Endothelial cell of umbilical vein (primary cell): ENCODE data around the gene PARD3B. TPM values are rescaled to one million over a fixed set of nuclear protein-coding genes. Genes with fewer than 3 reads are reported as not detected.

ENCODE experiments used
- BruUV-seq: library from RNA; stranded (reverse); fragments of 400-500 nt; replicated peaks from 2 replicates; lab custom pipeline; 2021; lab: Mats Ljungman, UMichigan
- CTCF ChIA-PET: fragments of 300-600, 350-600 bp; sonication (Branson Sonifier 250); formaldehyde crosslinking; loops from one replicate; lab custom pipeline; 2021; ENCODE audit warnings: antibody characterized with exemption, inconsistent platforms; lab: Charles Lee
- POLR2A ChIA-PET: fragments of 300-600, 350-600 bp; sonication (Branson Sonifier 250); formaldehyde crosslinking; loops from one replicate; lab custom pipeline; 2021; ENCODE audit warnings: antibody characterized with exemption, inconsistent platforms; lab: Charles Lee
- DNase-seq: peaks from one replicate; pipeline ENCODE4 v3.0.0-alpha.2; 2011; ENCODE audit warnings: low read depth, low spot score
- FAIRE-seq: peaks from 2 replicates; lab custom pipeline; 2011; peaks lifted over from hg19 to GRCh38; lab: Jason Lieb, UNC
- H2AFZ ChIP-seq: 2 replicates; pipeline ENCODE4 v1.6.0; 2012; ENCODE audit warnings: low read depth, low read length, control low read depth, inconsistent platforms
- H3K27ac ChIP-seq: 2 replicates; pipeline ENCODE4 v1.5.1; 2011; ENCODE audit warnings: low read depth, mild to moderate bottlenecking, control low read depth, low read length, moderate library complexity; ENCODE audit not compliant: insufficient read depth
- H3K27me3 ChIP-seq, 2 experiments: 2 replicates each; pipeline versions ENCODE4 v1.6.0 to v1.6.1; 2011; ENCODE audit warnings: low read length in 2 of 2, mixed read lengths in 1 of 2; ENCODE audit not compliant: control insufficient read depth in 2 of 2, insufficient read depth in 2 of 2
- H3K36me3 ChIP-seq, 2 experiments: 2 replicates in 1 of 2; 3 replicates in 1 of 2; pipeline ENCODE4 v1.5.1; 2011; ENCODE audit warnings: low read length in 2 of 2, mild to moderate bottlenecking in 1 of 2, moderate library complexity in 1 of 2; ENCODE audit not compliant: control insufficient read depth in 2 of 2, insufficient read depth in 2 of 2; ENCODE audit errors: extremely low read depth in 1 of 2
- H3K4me1 ChIP-seq: 3 replicates; pipeline ENCODE4 v1.5.1; 2011; ENCODE audit warnings: mild to moderate bottlenecking, low read length; ENCODE audit not compliant: control insufficient read depth, insufficient read depth; ENCODE audit errors: extremely low read depth
- H3K4me2 ChIP-seq: 2 replicates; pipeline ENCODE4 v1.6.1; 2011; ENCODE audit warnings: low read length, control low read depth, mixed read lengths; ENCODE audit not compliant: insufficient read depth
- H3K4me3 ChIP-seq, 3 experiments: fragments of 200-600 bp in 1 of 3; sonication (generic), shearing (Covaris generic) in 1 of 3; replicated peaks in 1 of 3; 2 replicates each; pipeline ENCODE4 v1.5.1; 2011 to 2016; ENCODE audit warnings: control low read depth in 3 of 3, low read length in 3 of 3, mild to moderate bottlenecking in 2 of 3, inconsistent platforms in 1 of 3, low read depth in 1 of 3, moderate library complexity in 1 of 3; ENCODE audit not compliant: insufficient read depth in 1 of 3
- H3K79me2 ChIP-seq: 2 replicates; pipeline ENCODE4 v1.6.0; 2012; ENCODE audit warnings: low read length, inconsistent platforms; ENCODE audit not compliant: control insufficient read depth, insufficient read depth
- H3K9ac ChIP-seq: replicated peaks from 2 replicates; pipeline ENCODE3; 2011; ENCODE audit warnings: low read length, control low read depth; ENCODE audit not compliant: insufficient read depth; ENCODE audit errors: extremely low read depth
- H3K9me1 ChIP-seq: replicated peaks from 3 replicates; pipeline ENCODE4 v1.6.0; 2011; ENCODE audit warnings: mild to moderate bottlenecking, low read length; ENCODE audit not compliant: control insufficient read depth, insufficient read depth; ENCODE audit errors: extremely low read depth
- H3K9me3 ChIP-seq: replicated peaks from 2 replicates; pipeline ENCODE4 v1.5.1; 2012; ENCODE audit warnings: low read length, inconsistent platforms; ENCODE audit not compliant: control insufficient read depth, insufficient read depth
- H4K20me1 ChIP-seq: replicated peaks from 2 replicates; pipeline ENCODE3; 2011; ENCODE audit warnings: mild to moderate bottlenecking, low read length; ENCODE audit not compliant: control insufficient read depth, insufficient read depth; ENCODE audit errors: extremely low read depth
- CTCF ChIP-seq, 2 donors: IDR thresholded peaks; 1 replicate in 1 of 2; 2 replicates in 1 of 2; pipeline ENCODE4 v1.5.1; 2011; ENCODE audit warnings: low read length in 2 of 2, mild to moderate bottlenecking in 2 of 2, moderate library complexity in 2 of 2, control low read depth in 1 of 2, inconsistent platforms in 1 of 2, low read depth in 1 of 2; ENCODE audit not compliant: insufficient read depth in 1 of 2; ENCODE audit errors: extremely low read depth in 1 of 2
- EZH2 ChIP-seq: IDR thresholded peaks from 2 replicates; pipeline ENCODE4 v1.6.1; 2012; ENCODE audit warnings: borderline replicate concordance, low read depth, mild to moderate bottlenecking, moderate library complexity, low read length, inconsistent platforms; ENCODE audit not compliant: severe bottlenecking
- FOS ChIP-seq: IDR thresholded peaks from 2 replicates; pipeline ENCODE4 v1.6.1; 2011; ENCODE audit warnings: mild to moderate bottlenecking, low read length, moderate library complexity, borderline replicate concordance; ENCODE audit not compliant: insufficient read depth
- GATA2 ChIP-seq: IDR thresholded peaks from 2 replicates; pipeline ENCODE4 v1.7.0; 2011; ENCODE audit warnings: low read depth, mild to moderate bottlenecking, moderate library complexity, mixed read lengths, low read length; ENCODE audit not compliant: insufficient read length, insufficient read depth
- JUN ChIP-seq: IDR thresholded peaks from 2 replicates; pipeline ENCODE4 v1.6.1; 2011; ENCODE audit warnings: borderline replicate concordance, low read depth; ENCODE audit not compliant: insufficient read length, insufficient read depth
- MAX ChIP-seq: IDR thresholded peaks from 2 replicates; pipeline ENCODE4 v1.6.1; 2011; ENCODE audit not compliant: insufficient read depth, insufficient read length
- MYC ChIP-seq: IDR thresholded peaks from one replicate; pipeline ENCODE4 v1.6.1; 2011; ENCODE audit warnings: mild to moderate bottlenecking, low read depth, low read length
- POLR2A ChIP-seq: IDR thresholded peaks from 2 replicates; pipeline ENCODE4 v1.6.1; 2012; ENCODE audit warnings: low read depth, mild to moderate bottlenecking, control low read depth, low read length
- POLR2AphosphoS5 ChIP-seq: IDR thresholded peaks from 2 replicates; pipeline ENCODE4 v1.6.1; 2012; ENCODE audit warnings: low read depth, mild to moderate bottlenecking, control low read depth, low read length, moderate library complexity; ENCODE audit not compliant: insufficient read depth
- dilution Hi-C: fragments of 300-500 bp; cut with MboI; formaldehyde crosslinking; loops from one replicate; pipeline ENCODE4 v1.15.0; 2019; ENCODE audit warnings: low sequenced_read_pairs; ENCODE audit not compliant: extremely low pct_ligation_motif_present
- intact Hi-C: fragments of 100-400 bp; cut with micrococcal nuclease; formaldehyde crosslinking; loops from one replicate; pipeline ENCODE4 v1.10.0; 2022
- polyA plus RNA-seq, 4 experiments: library from polyadenylated mRNA; depleted of rRNA in 3 of 4; stranded (reverse) in 3 of 4; unstranded in 1 of 4; fragments of >200 nt; gene quantifications; 2 replicates each; pipeline versions ENCODE4 v1.2.1 to v1.2.3, GENCODE V29; 2011 to 2012; ENCODE audit warnings: missing spikeins in 1 of 4
- total RNA-seq: library from RNA; stranded (reverse); gene quantifications from 2 replicates; pipeline ENCODE4 v1.2.3, GENCODE V29; 2021

PARD3B gene
- total and polyA plus RNA-seq, 2 donors (not counting 3 experiments of a cell fraction or from before 2014, with no cell fraction given): 2.2 to 30.9 TPM

DNA sequence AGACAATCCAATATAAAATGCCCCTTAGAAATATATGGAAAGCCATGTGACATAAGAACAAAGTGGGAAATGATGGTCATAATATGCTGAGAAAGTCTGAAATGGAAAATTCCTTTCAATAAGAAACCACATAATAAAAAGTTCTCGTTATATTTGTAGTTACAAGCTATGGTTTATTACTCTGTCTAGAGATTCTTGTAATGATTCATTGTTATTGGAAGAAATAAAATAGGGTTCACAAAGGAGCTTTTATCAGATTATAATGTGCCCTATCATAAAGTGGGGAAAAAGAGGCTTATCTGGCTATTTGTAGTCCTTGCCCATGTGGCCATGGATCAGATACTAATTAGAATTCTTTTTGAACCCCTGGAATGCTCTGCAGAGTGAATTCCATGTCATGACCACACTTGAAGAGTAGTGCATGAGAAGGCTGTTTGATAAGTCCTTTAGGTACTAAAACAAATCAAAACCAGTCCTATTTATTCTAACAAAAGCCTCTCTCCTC, 716.3 kb downstream of the PARD3B start:
- TF ChIP-seq MYC (no peak), POLR2AphosphoS5 (no peak)
- H3K9me1 ChIP-seq: no peaks in the 10 kb centered on the region
- no peak overlapping the region for H3K27ac ChIP-seq
- no peak overlapping the region for H3K9ac ChIP-seq
- POLR2A ChIA-PET: no interaction called here
- no peaks in the 10 kb centered on the region for H3K79me2 ChIP-seq
- no peak overlapping the region for H2AFZ ChIP-seq
- H3K9me3 ChIP-seq: no peaks in the 10 kb centered on the region
- DNase-seq (no peak), FAIRE-seq (no peak)
- CTCF ChIA-PET: no interaction called here
- BruUV-seq: no TSS peak
- no peak overlapping the region for H3K4me2 ChIP-seq
- H3K36me3 ChIP-seq: no peaks in the 10 kb centered on the region
- intact Hi-C loops (no loop called here), dilution Hi-C loops (no loop called here)
- no peaks in the 10 kb centered on the region for H3K4me1 ChIP-seq
- no peaks in the 10 kb centered on the region for H3K27me3 ChIP-seq
- H4K20me1 ChIP-seq: no peaks in the 10 kb centered on the region
- no peak overlapping the region for H3K4me3 ChIP-seq

DNA sequence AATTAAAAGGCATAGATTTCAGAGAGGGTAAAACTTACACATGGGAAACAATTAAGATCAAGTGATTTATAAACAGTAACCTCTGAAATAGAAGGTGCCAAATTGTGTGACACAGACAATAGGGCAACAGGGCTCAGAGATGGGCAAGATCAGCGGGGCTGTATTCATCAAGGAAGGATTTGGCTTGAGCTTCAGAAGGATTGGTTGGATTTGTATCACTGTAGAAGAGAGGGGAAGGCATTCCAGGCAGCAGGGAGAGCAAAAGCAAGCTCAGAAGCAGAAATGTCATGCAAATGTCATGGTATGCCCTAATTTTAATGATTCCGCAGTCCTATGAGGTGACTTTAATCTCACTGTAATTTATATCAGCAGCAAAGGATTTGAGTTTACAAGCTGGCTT, 722.0 kb downstream of the PARD3B start:
- CTCF ChIA-PET: interaction anchor here (2.1 kb wide), 1 partner anchor 9 kb away, joined by 7 read pairs; no protein-coding TSS in a partner anchor
- peaks cover 7% of the 10 kb centered on the region for H3K4me1 ChIP-seq

More for the DNA sequence above, 722.0 kb downstream of the PARD3B start:
- DNase-seq (no peak), FAIRE-seq (no peak)
- Histone ChIP-seq H3K36me3 (no peaks in the 10 kb centered on the region), H3K27ac (no peak overlapping the region), H3K79me2 (no peaks in the 10 kb centered on the region), H3K4me2 (no peak overlapping the region), H3K27me3 (no peaks in the 10 kb centered on the region), H4K20me1 (no peaks in the 10 kb centered on the region), H3K4me3 (no peak overlapping the region), H3K9ac (no peak overlapping the region), H2AFZ (no peak overlapping the region), H3K9me3 (no peaks in the 10 kb centered on the region), H3K9me1 (no peaks in the 10 kb centered on the region)
- intact Hi-C loops (no loop called here), dilution Hi-C loops (no loop called here)
- POLR2A ChIA-PET: no interaction called here
- no TSS peak for BruUV-seq
- no peak for TF ChIP-seq MYC
- no peak for TF ChIP-seq GATA2
- TF ChIP-seq POLR2A: no peak
- TF ChIP-seq JUN: no peak
- TF ChIP-seq EZH2: no peak
- TF ChIP-seq CTCF (IDR thresholded peaks at IDR 0.05; ENCODE audit: extremely low read depth in 1 of 2, insufficient read depth in 1 of 2, low read depth in 1 of 2, low read length in 2 of 2): no peak
- no peak for TF ChIP-seq FOS
- TF ChIP-seq MAX: no peak
- no peak for TF ChIP-seq POLR2AphosphoS5
